Forelimb muscle (tissue), 1 donor: ENCODE data around the gene ZFAND6. TPM values are rescaled to one million over a fixed set of nuclear protein-coding genes. Genes with fewer than 3 reads are reported as not detected.
"Not testable (repeated sequence)": the region's sequence is repeated elsewhere in the genome, so short reads cannot be mapped to it uniquely, and the experiment has no call there.

Source experiments
- DNase-seq: peaks from one replicate; pipeline ENCODE4 v3.0.0-alpha.2; 2013; ENCODE audit warnings: low read depth
- polyA plus RNA-seq: library from polyadenylated mRNA; unstranded; fragments of 120-200 nt; gene quantifications from one replicate; pipeline ENCODE4 v1.2.1, GENCODE V29; 2013; ENCODE audit not compliant: insufficient read length

The ZFAND6 gene
- polyA plus RNA-seq, 1 donor: 105 TPM

GRCh38 chr15:80098341-80098740 lies 38.9 kb downstream of the ZFAND6 start:
- DNase-seq: no peak

GRCh38 chr15:80099241-80099640 lies 39.8 kb downstream of the ZFAND6 start:
- DNase-seq: no peak

- DNase-seq: not testable (repeated sequence)
These were observed 40.2 kb downstream of the ZFAND6 start for GRCh38 chr15:80099662-80100061.

- no peak for DNase-seq
These were observed 40.8 kb downstream of the ZFAND6 start for GRCh38 chr15:80100247-80100646.

GRCh38 chr15:80105193-80105592 lies 45.7 kb downstream of the ZFAND6 start:
- no peak for DNase-seq

- DNase-seq: no peak
These were observed 46.1 kb downstream of the ZFAND6 start for GRCh38 chr15:80105595-80105994.

- DNase-seq: no peak
These were observed 46.6 kb downstream of the ZFAND6 start for GRCh38 chr15:80106051-80106450.

- DNase-seq: no peak
These were observed 47.7 kb downstream of the ZFAND6 start for GRCh38 chr15:80107204-80107603.

- DNase-seq: no peak
These were observed 48.3 kb downstream of the ZFAND6 start for GRCh38 chr15:80107774-80108173.

GRCh38 chr15:80109388-80109787 lies 49.9 kb downstream of the ZFAND6 start:
- DNase-seq: no peak

- no peak for DNase-seq
These were observed 51.4 kb downstream of the ZFAND6 start for GRCh38 chr15:80110920-80111319.

GRCh38 chr15:80114114-80114513 lies 54.6 kb downstream of the ZFAND6 start:
- no peak for DNase-seq

- DNase-seq: no peak
These were observed 55.5 kb downstream of the ZFAND6 start for GRCh38 chr15:80115021-80115420.

- no peak for DNase-seq
These were observed 59.5 kb downstream of the ZFAND6 start for GRCh38 chr15:80118956-80119355.

GRCh38 chr15:80120636-80121035 lies 61.2 kb downstream of the ZFAND6 start:
- no peak for DNase-seq

GRCh38 chr15:80121546-80121945 lies 62.1 kb downstream of the ZFAND6 start:
- no peak for DNase-seq

- DNase-seq: no peak
These were observed 63.6 kb downstream of the ZFAND6 start for GRCh38 chr15:80123034-80123433.

- not testable (repeated sequence) for DNase-seq
These were observed 67.8 kb downstream of the ZFAND6 start for GRCh38 chr15:80127253-80127652.

GRCh38 chr15:80127911-80128310 lies 68.4 kb downstream of the ZFAND6 start:
- DNase-seq: no peak

GRCh38 chr15:80132382-80132781 lies 72.9 kb downstream of the ZFAND6 start:
- no peak for DNase-seq

- DNase-seq: no peak
These were observed 77.4 kb downstream of the ZFAND6 start for GRCh38 chr15:80136854-80137253.

GRCh38 chr15:80138961-80139360 lies 79.5 kb downstream of the ZFAND6 start:
- DNase-seq: no peak

- DNase-seq: no peak
These were observed 81.4 kb downstream of the ZFAND6 start for GRCh38 chr15:80140909-80141308.

GRCh38 chr15:80141916-80142598 lies 82.6 kb downstream of the ZFAND6 start:
- DNase-seq: no peak
